GM18861 (cell line): ENCODE results near the gene TCF23.
"Not testable (repeated sequence)": the region's sequence is repeated elsewhere in the genome, so short reads cannot be mapped to it uniquely, and the experiment has no call there.

Experiments used
- ATAC-seq: cut with Tn5 transposase; IDR thresholded peaks from one replicate; pipeline ENCODE4 v1.9.1; 2021; ENCODE audit not compliant: unreplicated experiment

The TCF23 gene

GRCh38 chr2:27148801-27149439 is at the start of gene TCF23:
Gene TCF23 (plus strand): TSS chr2:27149004. CDS start chr2:27149134, 130 bp downstream.
- no peak for ATAC-seq

DNA sequence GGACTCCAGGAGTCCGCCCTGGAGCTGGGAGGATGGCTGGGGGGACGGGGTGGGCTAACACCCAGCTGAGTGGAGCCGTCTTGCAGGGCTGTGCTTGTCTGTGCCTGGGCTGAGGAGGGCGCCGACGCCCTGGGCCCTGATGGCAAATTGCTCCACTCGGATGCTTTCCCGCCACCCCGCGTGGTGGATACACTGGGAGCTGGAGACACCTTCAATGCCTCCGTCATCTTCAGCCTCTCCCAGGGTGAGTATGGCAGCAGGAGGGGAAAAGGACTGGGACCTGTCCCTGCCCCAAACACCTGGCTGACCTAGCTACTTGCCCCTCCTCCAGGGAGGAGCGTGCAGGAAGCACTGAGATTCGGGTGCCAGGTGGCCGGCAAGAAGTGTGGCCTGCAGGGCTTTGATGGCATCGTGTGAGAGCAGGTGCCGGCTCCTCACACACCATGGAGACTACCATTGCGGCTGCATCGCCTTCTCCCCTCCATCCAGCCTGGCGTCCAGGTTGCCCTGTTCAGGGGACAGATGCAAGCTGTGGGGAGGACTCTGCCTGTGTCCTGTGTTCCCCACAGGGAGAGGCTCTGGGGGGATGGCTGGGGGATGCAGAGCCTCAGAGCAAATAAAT is 49.4 kb upstream of the TCF23 start:
- ATAC-seq: no peak

- ATAC-seq: no peak
Observed at GRCh38 chr2:27100036-27100435, 48.8 kb upstream of the TCF23 start.

DNA sequence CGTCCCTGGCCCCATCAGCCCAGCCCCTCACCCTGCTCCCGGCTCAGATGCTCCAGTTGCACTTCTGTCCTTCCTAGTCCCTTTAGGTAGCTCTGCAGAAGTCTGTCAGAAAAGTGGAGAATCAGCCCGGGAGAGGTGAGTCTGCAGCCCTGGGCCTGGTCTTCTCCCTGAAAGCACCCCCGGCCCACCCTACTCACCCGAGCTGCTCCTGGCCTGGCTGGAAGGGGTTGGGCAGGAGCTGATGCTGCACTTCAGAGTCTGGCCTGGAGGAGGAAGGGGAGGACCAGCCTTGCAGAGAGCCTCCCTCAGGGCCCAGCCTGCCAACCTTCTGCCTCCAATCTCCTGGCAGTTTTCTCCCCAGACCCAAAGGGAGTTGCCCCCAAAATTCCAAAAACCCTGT is 46.5 kb upstream of the TCF23 start:
- ATAC-seq: no peak

DNA sequence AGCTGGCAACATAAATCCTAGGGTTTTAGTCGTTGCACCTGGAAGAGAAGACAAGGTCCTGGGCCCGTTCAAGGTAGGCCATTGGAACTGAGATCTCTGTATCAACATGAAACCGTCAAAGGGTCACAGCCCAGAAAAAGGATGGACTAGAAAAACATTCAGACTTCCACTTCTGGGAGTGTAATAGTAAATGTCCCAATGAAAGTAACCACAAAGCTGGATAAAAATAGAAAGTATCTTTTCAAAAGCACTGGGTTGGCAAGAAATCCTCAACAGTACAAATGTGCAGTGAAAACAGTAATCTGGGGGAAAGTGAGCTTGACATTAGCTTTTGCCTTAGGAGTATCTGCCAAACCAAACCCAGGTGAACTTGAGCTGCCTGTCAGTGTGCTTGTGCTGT is 42.8 kb upstream of the TCF23 start:
- no peak for ATAC-seq

GRCh38 chr2:27108221-27108620 is 40.6 kb upstream of the TCF23 start:
- no peak for ATAC-seq

- ATAC-seq: no peak
Observed at GRCh38 chr2:27109083-27109482, 39.7 kb upstream of the TCF23 start.

DNA sequence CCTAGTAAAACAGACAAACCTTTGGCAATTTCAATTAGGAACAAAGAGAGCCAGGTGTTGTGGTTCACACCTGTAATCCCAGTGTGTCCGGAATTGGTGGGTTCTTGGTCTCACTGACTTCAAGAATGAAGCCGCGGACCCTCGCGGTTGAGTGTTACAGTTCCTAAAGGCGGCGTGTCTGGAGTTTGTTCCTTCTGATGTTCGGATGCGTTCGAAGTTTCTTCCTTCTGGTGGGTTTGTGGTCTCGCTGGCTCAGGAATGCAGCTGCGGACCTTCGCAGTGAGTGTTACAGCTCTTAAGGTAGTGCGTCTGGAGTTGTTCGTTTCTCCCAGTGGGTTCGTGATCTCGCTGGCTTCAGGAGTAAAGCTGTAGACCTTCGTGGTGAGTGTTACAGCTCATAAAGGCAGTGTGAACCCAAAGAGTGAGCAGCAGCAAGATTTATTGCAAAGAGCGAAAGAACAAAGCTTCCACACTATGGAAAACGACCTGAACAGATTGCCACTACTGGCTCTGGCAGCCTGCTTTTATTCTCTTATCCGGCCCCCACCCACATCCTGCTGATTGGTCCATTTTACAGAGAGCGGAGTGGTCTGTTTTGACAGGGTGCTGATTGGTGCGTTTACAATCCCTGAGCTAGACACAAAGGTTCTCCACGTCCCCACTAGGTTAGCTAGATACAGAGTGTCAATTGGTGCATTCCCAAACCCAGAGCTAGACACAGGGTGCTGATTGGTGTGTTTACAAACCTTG is 38.0 kb upstream of the TCF23 start:
- not testable (repeated sequence) for ATAC-seq

DNA sequence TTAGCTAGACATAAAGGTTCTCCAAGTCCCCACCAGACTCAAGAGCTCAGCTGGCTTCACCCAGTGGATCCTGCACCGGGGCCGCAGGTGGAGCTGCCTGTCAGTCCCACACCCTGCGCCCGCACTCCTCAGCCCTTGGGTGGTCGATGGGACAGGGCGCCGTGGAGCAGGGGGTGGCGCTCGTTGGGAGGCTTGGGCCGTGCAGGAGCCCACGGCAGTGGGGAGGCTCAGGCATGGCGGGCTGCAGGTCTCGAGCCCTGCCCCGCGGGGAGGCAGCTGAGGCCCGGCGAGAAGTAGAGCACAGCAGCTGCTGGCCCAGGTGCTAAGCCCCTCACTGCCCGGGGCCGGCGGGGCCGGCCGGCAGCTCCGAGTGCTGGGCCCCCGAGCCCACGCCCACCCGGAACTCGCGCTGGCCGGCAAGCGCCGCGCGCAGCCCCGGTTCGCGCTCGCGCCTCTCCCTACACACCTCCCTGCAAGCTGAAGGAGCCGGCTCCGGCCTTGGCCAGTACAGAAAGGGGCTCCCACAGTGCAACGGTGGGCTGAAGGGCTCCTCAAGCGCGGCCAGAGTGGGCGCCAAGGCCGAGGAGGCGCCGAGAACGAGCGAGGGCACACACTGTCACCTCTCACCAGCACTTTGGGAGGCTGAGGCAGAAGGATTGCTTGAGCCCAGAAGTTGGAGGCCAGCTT is 37.3 kb upstream of the TCF23 start:
- not testable (repeated sequence) for ATAC-seq

DNA sequence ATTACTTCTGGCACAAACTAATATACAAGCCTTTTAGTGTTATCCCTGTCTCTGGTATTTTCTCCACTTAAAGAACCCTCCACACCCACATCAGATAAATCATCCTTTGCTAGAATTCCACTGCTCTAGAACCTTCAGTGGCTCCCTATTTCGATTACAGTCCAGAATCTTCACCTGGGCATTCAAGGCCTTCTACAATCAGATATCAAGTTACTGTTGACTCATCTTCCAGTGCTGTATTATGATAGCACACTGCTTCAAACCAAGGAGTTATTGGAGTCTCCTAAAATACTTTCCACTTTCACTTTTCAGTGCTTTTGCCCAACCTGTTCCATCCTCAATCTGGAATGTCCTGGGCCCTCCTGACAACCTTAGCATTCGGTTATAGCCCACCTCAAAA is 33.3 kb upstream of the TCF23 start:
- no peak for ATAC-seq

GRCh38 chr2:27117995-27118524 is 30.7 kb upstream of the TCF23 start:
- no peak for ATAC-seq

DNA sequence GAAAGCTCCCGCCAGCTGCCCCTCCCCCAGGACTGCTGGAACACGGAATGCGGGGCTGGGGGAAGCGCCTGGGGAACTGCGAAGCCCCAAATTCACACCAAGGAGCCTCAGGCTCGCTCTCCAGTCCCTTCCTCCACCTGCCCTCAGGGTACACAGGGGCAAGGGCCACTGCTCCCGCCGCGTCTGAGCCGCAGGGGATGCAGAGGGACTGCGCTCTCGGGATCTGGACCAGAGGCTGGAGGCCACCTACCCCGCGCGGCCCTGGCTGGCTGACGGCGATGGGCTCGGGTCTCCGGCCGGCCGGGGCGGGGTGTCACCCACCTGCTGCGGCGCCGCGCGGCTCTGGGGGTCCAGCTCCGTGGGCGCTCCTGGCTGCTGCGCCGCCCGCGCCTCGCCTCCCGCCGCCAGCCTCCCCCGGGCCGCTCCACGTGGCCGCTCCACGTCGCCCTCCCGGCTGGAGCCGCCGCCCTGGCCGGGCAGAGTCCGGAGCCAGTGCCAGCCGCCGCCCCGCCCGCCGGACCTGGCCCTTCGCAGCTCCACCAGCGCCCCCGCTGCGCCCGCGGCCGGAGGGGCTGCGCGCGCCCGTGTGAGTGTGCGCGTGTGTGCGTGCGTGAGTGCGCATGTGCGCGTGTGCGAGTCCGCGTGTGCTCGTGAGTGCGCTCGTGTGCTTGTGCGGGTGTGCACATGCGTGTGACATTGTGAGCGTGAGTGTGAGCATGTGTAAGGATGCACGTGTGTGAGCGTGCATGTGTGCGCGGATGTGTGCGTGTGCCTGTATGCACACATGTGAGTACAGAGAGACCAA is 30.1 kb upstream of the TCF23 start, which contains the start of gene CGREF1:
TSS of gene CGREF1 (minus strand) at position 604 of the 805 bp plus-strand sequence. CDS start 14,762 bp downstream, outside the sequence.
- no peak for ATAC-seq

GRCh38 chr2:27119330-27119670 is 29.5 kb upstream of the TCF23 start:
- ATAC-seq: not testable (repeated sequence)

GRCh38 chr2:27121906-27122305 is 26.9 kb upstream of the TCF23 start:
- no peak for ATAC-seq

DNA sequence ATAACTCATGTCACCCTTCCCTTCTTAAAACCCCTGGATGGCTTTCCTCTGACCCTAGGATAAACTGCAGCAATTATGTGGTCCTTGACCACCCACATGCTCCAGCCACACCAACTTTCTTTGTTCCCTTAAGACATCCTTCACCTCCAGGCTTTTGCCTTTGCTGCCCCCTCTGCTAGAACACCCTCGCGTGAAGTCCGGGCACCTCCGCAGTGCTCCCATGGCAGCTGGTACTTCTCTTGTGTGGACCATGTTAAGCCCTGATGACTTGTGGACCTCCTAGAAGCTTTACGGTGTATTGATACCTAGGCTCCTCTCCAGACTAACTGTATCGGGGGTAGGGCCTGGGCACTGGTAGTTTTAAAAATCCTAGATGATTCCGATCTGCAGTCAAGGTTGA is 26.0 kb upstream of the TCF23 start:
- no peak for ATAC-seq

DNA sequence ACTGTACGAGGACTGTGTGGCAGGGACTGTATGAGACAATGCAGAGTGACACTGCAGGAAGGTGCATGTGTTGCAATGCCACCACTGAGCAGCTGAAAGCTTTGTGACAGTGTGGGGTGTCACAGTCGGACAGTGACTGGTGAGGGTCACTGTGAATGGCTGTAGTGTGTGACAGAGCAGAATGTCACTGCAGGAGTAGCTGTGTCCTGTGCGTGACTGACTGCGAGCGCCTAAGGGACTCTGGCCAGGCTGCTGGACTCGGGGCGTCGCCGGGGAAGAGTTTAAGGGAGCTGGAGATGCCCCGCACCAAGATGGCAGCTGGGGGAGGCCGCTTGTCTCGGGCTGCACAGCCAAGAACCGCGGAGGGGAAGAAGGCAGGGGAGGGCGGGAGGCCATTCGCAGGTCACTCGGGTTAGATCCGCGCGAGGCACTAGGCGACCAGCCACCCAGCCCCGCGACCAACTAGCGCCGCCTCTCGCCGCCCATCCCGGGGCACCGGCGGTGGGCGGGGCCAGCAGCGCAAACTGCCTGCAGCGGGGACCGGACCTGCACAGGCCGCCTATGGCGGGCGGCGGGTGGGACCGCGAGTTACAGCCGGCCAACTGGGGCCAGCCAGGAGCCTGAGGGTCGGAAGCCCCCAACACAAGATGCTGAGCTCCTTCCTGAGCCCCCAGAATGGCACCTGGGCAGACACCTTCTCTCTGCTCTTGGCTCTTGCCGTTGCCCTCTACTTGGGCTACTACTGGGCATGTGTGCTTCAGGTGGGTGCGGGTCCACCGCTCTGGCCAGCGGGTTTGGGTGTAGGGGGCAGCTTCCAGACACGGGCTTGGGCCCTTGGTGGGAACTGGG is 25.3 kb upstream of the TCF23 start, which contains the start of gene ABHD1:
TSS of gene ABHD1 (plus strand) at position 514 of the 849 bp plus-strand sequence. CDS start at position 648, 134 bp downstream.
- no peak for ATAC-seq

GRCh38 chr2:27125104-27125503 is 23.7 kb upstream of the TCF23 start:
- no peak for ATAC-seq

GRCh38 chr2:27126252-27126710 is 22.5 kb upstream of the TCF23 start:
- ATAC-seq: no peak
